ENCODE results near the gene IFIH1. TPM values are rescaled to one million over a fixed set of nuclear protein-coding genes. Genes with fewer than 3 reads are reported as not detected.

The IFIH1 gene
- polyA plus RNA-seq (2013, experiment 1 of 4) = 0.44 TPM
- polyA plus RNA-seq (2013, experiment 2 of 4) = 0.55 TPM
- polyA plus RNA-seq (2013, experiment 3 of 4) = 0.48 TPM
- polyA plus RNA-seq (2013, experiment 4 of 4) = 0.36 TPM

- peaks cover 12% of the 10 kb centered on the region for H3K27me3 ChIP-seq (ENCODE audit: control insufficient read depth, insufficient read depth, low read length, poor library complexity, severe bottlenecking)
- no peaks in the 10 kb centered on the region for H3K9me3 ChIP-seq (ENCODE audit: control insufficient read depth, low read length)
- WGBS, 2 experiments = 8 to 9% methylated on average over 45 of the region's 45 CpGs
- no peak within 1 kb of the TSS for H3K27ac ChIP-seq (ENCODE audit: insufficient read depth, low read depth, low read length, poor library complexity, severe bottlenecking)
- H3K4me1 ChIP-seq (ENCODE audit: control insufficient read depth, insufficient read depth, low read length) = no peaks in the 10 kb centered on the region
- no peaks in the 10 kb centered on the region for H3K36me3 ChIP-seq (ENCODE audit: control insufficient read depth, insufficient read depth, low read length)
- H3K4me3 ChIP-seq (ENCODE audit: insufficient read depth, low read depth, low read length) = peak within 1 kb of the TSS; percentile 28
These were observed at the start of gene IFIH1 for GRCh38 chr2:162318328-162319180. Gene IFIH1 (minus strand): TSS chr2:162318684. CDS start chr2:162318307, 377 bp downstream.

- no peaks in the 10 kb centered on the region for H3K9me3 ChIP-seq (ENCODE audit: control insufficient read depth, low read length)
- no peak overlapping the region for H3K4me3 ChIP-seq (ENCODE audit: insufficient read depth, low read depth, low read length)
- WGBS, 2 experiments = 100% methylated on average over 1 to 2 of the region's 2 CpGs
- no peak overlapping the region for H3K27ac ChIP-seq (ENCODE audit: insufficient read depth, low read depth, low read length, poor library complexity, severe bottlenecking)
- H3K27me3 ChIP-seq (ENCODE audit: control insufficient read depth, insufficient read depth, low read length, poor library complexity, severe bottlenecking) = no peaks in the 10 kb centered on the region
- no peaks in the 10 kb centered on the region for H3K36me3 ChIP-seq (ENCODE audit: control insufficient read depth, insufficient read depth, low read length)
- H3K4me1 ChIP-seq (ENCODE audit: control insufficient read depth, insufficient read depth, low read length) = no peaks in the 10 kb centered on the region
These were observed 46.9 kb upstream of the IFIH1 start for GRCh38 chr2:162365392-162365791.

- H3K4me1 ChIP-seq (ENCODE audit: control insufficient read depth, insufficient read depth, low read length) = no peaks in the 10 kb centered on the region
- H3K27me3 ChIP-seq (ENCODE audit: control insufficient read depth, insufficient read depth, low read length, poor library complexity, severe bottlenecking) = peaks cover 9% of the 10 kb centered on the region
- WGBS, 2 experiments = 0 to 9% methylated on average over 6 to 7 of the region's 8 CpGs
- no peak overlapping the region for H3K27ac ChIP-seq (ENCODE audit: insufficient read depth, low read depth, low read length, poor library complexity, severe bottlenecking)
- no peaks in the 10 kb centered on the region for H3K36me3 ChIP-seq (ENCODE audit: control insufficient read depth, insufficient read depth, low read length)
- peak overlapping the region; percentile 83 for H3K4me3 ChIP-seq (ENCODE audit: insufficient read depth, low read depth, low read length)
- no peaks in the 10 kb centered on the region for H3K9me3 ChIP-seq (ENCODE audit: control insufficient read depth, low read length)
These were observed 26.1 kb upstream of the IFIH1 start for GRCh38 chr2:162344617-162344950.

GRCh38 chr2:162343824-162344616 lies 25.5 kb upstream of the IFIH1 start, which contains the start of gene GCA:
Gene GCA (plus strand): TSS chr2:162344132. CDS start chr2:162344249, 117 bp downstream.
- 0% methylated on average over 56 to 57 of the region's 57 CpGs for WGBS, 2 experiments
- no peak within 1 kb of the TSS for H3K27ac ChIP-seq (ENCODE audit: insufficient read depth, low read depth, low read length, poor library complexity, severe bottlenecking)
- H3K4me3 ChIP-seq (ENCODE audit: insufficient read depth, low read depth, low read length) = peak within 1 kb of the TSS; percentile 83

GRCh38 chr2:162343492-162343823 lies 25.0 kb upstream of the IFIH1 start:
- 65% methylated on average over 4 of the region's 4 CpGs for WGBS, 2 experiments
- Histone ChIP-seq H3K36me3 (ENCODE audit: control insufficient read depth, insufficient read depth, low read length) (no peaks in the 10 kb centered on the region), H3K27me3 (ENCODE audit: control insufficient read depth, insufficient read depth, low read length, poor library complexity, severe bottlenecking) (peaks cover 9% of the 10 kb centered on the region), H3K4me1 (ENCODE audit: control insufficient read depth, insufficient read depth, low read length) (no peaks in the 10 kb centered on the region), H3K9me3 (ENCODE audit: control insufficient read depth, low read length) (no peaks in the 10 kb centered on the region), H3K4me3 (ENCODE audit: insufficient read depth, low read depth, low read length) (peak overlapping the region; percentile 83), H3K27ac (ENCODE audit: insufficient read depth, low read depth, low read length, poor library complexity, severe bottlenecking) (no peak overlapping the region)

More at GRCh38 chr2:162343824-162344616, 25.5 kb upstream of the IFIH1 start, which contains the start of gene GCA:
- H3K36me3 ChIP-seq (ENCODE audit: control insufficient read depth, insufficient read depth, low read length) = no peaks in the 10 kb centered on the region
- peaks cover 9% of the 10 kb centered on the region for H3K27me3 ChIP-seq (ENCODE audit: control insufficient read depth, insufficient read depth, low read length, poor library complexity, severe bottlenecking)
- H3K4me1 ChIP-seq (ENCODE audit: control insufficient read depth, insufficient read depth, low read length) = no peaks in the 10 kb centered on the region
- no peaks in the 10 kb centered on the region for H3K9me3 ChIP-seq (ENCODE audit: control insufficient read depth, low read length)

- H3K27me3 ChIP-seq (ENCODE audit: control insufficient read depth, insufficient read depth, low read length, poor library complexity, severe bottlenecking) = peaks cover 9% of the 10 kb centered on the region
- 91 to 95% methylated on average over 2 of the region's 2 CpGs for WGBS, 2 experiments
- H3K4me3 ChIP-seq (ENCODE audit: insufficient read depth, low read depth, low read length) = no peak overlapping the region
These were observed 24.4 kb upstream of the IFIH1 start for GRCh38 chr2:162342841-162343240.

GRCh38 chr2:162342321-162342720 lies 23.8 kb upstream of the IFIH1 start:
- Histone ChIP-seq H3K27me3 (ENCODE audit: control insufficient read depth, insufficient read depth, low read length, poor library complexity, severe bottlenecking) (peaks cover 9% of the 10 kb centered on the region), H3K27ac (ENCODE audit: insufficient read depth, low read depth, low read length, poor library complexity, severe bottlenecking) (no peak overlapping the region), H3K9me3 (ENCODE audit: control insufficient read depth, low read length) (no peaks in the 10 kb centered on the region), H3K4me3 (ENCODE audit: insufficient read depth, low read depth, low read length) (no peak overlapping the region), H3K4me1 (ENCODE audit: control insufficient read depth, insufficient read depth, low read length) (no peaks in the 10 kb centered on the region), H3K36me3 (ENCODE audit: control insufficient read depth, insufficient read depth, low read length) (no peaks in the 10 kb centered on the region)
- 80 to 92% methylated on average over 3 of the region's 3 CpGs for WGBS, 2 experiments

More at GRCh38 chr2:162342841-162343240, 24.4 kb upstream of the IFIH1 start:
- Histone ChIP-seq H3K9me3 (ENCODE audit: control insufficient read depth, low read length) (no peaks in the 10 kb centered on the region), H3K27ac (ENCODE audit: insufficient read depth, low read depth, low read length, poor library complexity, severe bottlenecking) (no peak overlapping the region), H3K4me1 (ENCODE audit: control insufficient read depth, insufficient read depth, low read length) (no peaks in the 10 kb centered on the region), H3K36me3 (ENCODE audit: control insufficient read depth, insufficient read depth, low read length) (no peaks in the 10 kb centered on the region)

- Histone ChIP-seq H3K36me3 (ENCODE audit: control insufficient read depth, insufficient read depth, low read length) (no peaks in the 10 kb centered on the region), H3K4me3 (ENCODE audit: insufficient read depth, low read depth, low read length) (no peak overlapping the region), H3K4me1 (ENCODE audit: control insufficient read depth, insufficient read depth, low read length) (no peaks in the 10 kb centered on the region), H3K27me3 (ENCODE audit: control insufficient read depth, insufficient read depth, low read length, poor library complexity, severe bottlenecking) (peaks cover 9% of the 10 kb centered on the region), H3K9me3 (ENCODE audit: control insufficient read depth, low read length) (no peaks in the 10 kb centered on the region), H3K27ac (ENCODE audit: insufficient read depth, low read depth, low read length, poor library complexity, severe bottlenecking) (no peak overlapping the region)
These were observed 22.3 kb upstream of the IFIH1 start for GRCh38 chr2:162340822-162341221.

- Histone ChIP-seq H3K36me3 (ENCODE audit: control insufficient read depth, insufficient read depth, low read length) (no peaks in the 10 kb centered on the region), H3K9me3 (ENCODE audit: control insufficient read depth, low read length) (no peaks in the 10 kb centered on the region), H3K27ac (ENCODE audit: insufficient read depth, low read depth, low read length, poor library complexity, severe bottlenecking) (no peak overlapping the region), H3K27me3 (ENCODE audit: control insufficient read depth, insufficient read depth, low read length, poor library complexity, severe bottlenecking) (peaks cover 8% of the 10 kb centered on the region), H3K4me3 (ENCODE audit: insufficient read depth, low read depth, low read length) (no peak overlapping the region), H3K4me1 (ENCODE audit: control insufficient read depth, insufficient read depth, low read length) (no peaks in the 10 kb centered on the region)
- WGBS, 2 experiments = 60 to 68% methylated on average over 1 to 2 of the region's 2 CpGs
These were observed 19.4 kb upstream of the IFIH1 start for GRCh38 chr2:162337868-162338267.

GRCh38 chr2:162333968-162334367 lies 15.5 kb upstream of the IFIH1 start:
- Histone ChIP-seq H3K36me3 (ENCODE audit: control insufficient read depth, insufficient read depth, low read length) (no peaks in the 10 kb centered on the region), H3K27me3 (ENCODE audit: control insufficient read depth, insufficient read depth, low read length, poor library complexity, severe bottlenecking) (no peaks in the 10 kb centered on the region), H3K4me3 (ENCODE audit: insufficient read depth, low read depth, low read length) (no peak overlapping the region), H3K27ac (ENCODE audit: insufficient read depth, low read depth, low read length, poor library complexity, severe bottlenecking) (no peak overlapping the region), H3K4me1 (ENCODE audit: control insufficient read depth, insufficient read depth, low read length) (no peaks in the 10 kb centered on the region), H3K9me3 (ENCODE audit: control insufficient read depth, low read length) (no peaks in the 10 kb centered on the region)
- WGBS, 2 experiments = 47 to 56% methylated on average over 1 to 3 of the region's 3 CpGs
